Measurements from ENCODE around the gene SDK2. TPM values are rescaled to one million over a fixed set of nuclear protein-coding genes. Genes with fewer than 3 reads are reported as not detected.

SDK2 gene
- total RNA-seq, 1 donor from 2014 or later, result 0.96 TPM

DNA sequence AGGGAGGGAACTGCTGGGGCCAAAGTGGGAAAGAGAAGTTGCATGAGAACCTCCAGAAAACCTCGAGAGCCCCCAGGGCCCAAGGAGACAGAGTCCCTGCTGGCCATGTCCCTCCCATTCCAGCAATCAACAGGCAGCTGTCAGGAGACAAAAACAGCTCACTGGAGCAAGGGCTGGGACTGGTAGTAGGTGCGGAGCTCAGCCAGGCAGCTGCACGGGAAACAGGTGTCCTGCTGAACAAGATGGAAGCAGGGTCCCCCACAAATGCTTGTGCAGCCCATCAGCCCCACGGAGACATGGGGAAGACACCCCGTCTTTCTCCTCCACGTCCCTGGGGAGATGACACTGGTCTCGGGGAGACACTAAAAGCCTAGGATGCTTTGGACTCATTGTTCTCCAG is 34.5 kb downstream of the SDK2 start:
- no peak for DNase-seq (ENCODE audit: low spot score)

DNA sequence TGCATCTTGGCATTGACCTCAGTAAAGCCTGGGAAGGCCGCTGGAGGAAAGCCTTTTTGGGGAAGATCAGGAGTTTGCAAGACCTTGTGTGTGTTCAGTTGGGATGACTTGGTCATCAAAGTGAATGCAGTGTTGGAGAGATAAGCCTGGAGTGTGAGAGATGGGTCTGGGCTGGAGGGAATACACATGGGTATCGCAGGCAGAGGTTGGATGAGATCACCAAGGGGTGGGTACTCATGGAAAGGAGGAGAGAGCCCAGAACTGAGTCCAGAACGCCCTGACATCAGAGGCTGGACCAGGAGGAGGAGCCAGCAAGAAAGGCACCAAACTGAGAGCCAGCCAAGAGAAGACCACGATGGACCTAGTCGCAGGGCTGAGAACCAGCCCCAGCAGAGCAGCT is 35.2 kb downstream of the SDK2 start:
- DNase-seq (ENCODE audit: low spot score), result no peak

DNA sequence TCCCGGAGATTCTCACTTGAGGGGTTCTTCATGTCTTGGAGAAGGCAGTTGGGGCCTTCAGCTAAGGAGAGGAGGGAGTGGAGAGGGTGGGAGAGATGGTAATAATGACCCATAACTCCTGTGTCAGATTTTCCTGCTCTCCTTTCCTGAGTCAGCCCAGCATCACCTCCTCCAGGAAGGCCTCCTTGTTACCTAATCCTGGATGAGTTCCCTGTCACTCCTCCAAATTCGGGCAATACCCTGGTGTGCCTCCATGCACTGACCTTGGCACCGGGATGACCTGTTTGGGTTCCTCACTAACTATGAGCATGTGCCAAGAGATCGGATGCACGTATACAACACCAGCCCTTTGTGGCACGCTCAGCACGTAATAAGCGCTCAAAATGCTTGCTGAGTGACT is 38.8 kb downstream of the SDK2 start:
- DNase-seq (ENCODE audit: low spot score), result no peak

DNA sequence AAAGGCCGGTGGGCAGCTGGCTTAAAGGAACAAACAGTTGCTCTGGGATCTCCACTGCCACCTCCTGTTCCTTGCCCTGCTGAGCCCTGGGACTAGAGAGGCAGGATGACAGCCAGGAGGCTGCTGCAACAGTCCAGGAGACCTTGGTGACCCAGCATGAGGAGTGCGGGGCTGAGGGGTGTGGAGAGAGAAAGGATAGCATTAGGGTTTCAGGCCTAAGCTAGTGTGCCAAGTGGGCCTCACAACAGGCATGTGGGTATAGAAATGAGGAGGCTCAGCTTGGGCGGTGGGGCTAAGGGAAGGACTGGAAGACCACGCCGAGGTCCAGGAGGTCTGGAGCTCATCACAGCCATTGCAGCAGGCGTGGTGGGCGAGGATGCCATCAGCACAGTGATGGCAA is 39.8 kb downstream of the SDK2 start:
- DNase-seq (ENCODE audit: low spot score), result no peak

DNA sequence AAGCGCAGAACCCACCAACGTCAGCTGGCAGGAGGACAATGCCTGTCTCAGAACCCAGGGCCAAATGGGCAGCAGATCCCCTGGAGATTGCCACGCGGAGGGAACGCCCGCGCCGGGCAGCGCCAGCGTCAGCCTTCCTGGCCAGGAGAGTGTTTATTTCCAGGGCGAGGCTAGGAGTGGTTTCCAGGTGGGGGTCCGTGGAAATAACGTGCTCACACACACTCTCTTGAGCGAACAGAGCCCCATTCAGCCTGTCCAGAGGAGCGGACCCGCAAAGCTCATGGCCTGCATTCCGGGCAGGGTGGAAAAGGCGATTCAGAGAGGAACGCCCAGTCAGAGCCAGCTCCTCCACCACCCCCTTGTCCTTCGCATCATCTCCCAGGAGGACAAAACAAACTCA is 40.3 kb downstream of the SDK2 start:
- DNase-seq (ENCODE audit: low spot score), result no peak

DNA sequence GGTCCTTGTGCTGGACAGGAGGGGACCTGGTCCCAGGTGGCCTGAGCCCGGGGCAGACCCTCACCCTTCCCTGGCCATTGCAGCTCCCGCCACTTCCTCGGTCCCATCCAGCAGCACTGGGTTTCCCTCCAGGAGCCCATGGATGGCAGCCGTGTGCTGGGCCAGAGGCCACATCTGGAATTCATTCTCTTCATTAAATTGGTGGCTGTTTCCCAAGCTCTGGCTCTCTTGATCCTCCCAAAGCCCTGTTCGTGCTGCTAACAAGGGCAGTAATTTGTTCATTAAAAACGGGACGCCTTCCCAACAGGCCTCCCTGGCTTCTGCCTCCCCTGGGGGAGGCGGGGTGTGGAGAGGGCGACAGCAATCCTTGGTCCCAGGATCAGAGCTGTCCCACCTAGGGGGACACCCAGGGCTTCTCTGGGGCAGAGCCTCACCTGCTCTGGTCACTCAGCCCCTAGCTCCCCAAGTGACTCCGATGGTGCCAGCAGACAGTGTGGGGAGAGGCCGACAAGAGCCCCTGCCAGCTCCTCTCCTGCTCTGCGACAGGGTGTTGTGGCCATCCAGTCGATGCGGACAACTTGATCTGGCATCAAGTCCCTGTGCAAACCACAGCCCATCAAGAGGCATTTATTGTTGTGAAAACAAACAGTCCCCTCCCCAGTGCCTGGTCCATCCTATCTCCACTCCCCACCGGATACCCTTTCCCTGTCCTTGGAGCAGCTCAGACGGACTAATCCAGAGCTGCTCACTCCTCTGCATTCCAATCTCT is 44.0 kb downstream of the SDK2 start:
- DNase-seq (ENCODE audit: low spot score), result peak; percentile 59

DNA sequence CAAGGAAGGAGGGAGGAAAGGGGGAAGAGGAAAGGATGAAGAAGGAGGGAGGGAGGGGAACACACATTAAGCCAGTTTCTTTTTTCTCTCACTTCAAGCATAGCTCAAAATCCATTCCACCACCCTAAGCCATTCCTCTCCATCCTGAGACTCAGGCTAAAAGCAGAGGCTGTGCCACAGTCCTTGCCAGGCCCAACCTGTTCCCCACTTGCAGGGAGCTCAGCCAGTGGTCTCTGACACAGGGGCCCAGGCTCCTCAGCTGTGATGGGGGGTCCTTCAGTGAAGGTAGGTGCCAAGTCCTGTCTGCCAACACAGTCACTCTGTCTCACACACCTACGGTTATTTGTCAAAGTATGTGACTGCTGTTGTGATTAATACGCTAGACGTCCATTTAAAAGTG is 44.6 kb downstream of the SDK2 start:
- DNase-seq (ENCODE audit: low spot score), result no peak

DNA sequence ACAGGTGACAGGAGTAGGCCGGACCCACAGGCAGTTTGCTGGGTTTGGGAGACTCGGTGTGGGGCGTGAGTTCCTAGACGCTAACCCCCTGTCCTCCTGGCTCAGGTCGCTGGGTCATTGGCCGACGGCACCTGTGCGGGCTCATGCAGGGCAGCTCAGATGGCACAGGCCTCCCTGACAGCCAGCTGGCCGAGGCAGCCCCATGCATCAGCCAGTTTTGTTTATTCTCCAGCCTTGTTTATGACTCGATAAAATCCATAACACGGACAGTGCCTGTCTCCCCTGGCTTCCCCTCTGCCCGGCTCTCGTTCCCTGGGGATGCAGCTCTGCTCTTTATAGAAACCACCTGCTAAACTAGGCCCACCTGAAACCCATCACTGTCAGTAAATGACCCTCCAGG is 46.0 kb downstream of the SDK2 start:
- no peak for DNase-seq (ENCODE audit: low spot score)

DNA sequence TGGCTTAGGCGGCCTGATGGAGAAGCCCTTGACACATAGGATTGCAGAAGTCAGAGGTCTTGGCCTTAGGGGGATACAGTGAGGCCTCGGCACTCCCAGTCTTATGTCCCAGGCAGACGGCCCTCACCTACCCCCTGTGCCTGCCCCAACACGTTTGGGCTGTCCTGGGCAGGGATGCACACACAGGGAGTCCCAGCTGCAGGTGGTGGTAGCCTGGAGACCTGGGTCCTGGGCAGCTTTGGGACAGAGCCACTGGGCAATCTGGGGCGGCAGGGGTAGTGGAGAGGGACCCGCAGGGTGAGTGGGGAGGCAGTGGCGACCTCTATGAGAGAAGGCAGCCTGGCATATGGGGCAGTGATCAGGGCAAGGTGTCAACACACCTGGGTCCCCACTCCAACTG is 48.3 kb downstream of the SDK2 start:
- no peak for DNase-seq (ENCODE audit: low spot score)

DNA sequence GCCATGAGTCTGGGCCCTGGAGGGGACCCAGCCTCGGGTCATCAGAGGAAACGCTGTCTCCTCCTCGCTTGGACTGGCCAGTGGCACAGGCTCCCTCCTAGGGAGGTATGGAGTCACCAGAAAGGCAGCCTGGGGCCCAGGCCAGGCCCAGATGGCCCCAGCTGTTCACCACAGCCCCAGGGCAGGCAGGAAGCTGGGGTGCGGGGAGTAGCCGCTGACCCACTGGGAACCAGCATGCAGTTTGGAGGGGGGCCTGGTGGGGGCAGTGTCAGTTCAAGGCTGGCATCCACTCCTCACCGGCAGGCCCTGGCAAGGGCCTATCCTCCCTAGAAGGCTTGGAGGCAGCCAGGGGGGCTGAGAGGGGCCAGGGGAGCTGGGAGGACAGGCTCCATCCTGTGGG is 48.8 kb downstream of the SDK2 start:
- peak; percentile 24 for DNase-seq (ENCODE audit: low spot score)

DNA sequence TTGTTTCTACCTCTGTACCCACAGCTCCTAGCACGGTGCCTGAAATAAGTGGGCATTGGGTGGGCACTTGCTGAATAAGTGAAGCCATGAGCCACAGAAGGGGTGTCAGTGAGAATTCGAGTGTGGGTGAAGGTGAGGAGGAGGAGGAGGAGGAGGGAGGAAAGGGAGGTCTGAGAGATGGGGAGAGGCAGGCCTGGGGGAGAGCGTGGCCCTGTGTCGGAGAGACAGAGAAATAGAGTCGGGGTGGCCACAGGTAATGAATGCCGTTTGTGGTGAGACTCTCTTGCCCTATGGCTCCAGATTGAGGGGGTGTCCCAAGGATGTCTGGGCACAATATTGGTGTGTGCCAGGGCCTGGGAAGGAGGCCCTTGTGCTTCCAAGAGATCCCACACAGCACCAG is 49.2 kb downstream of the SDK2 start:
- no peak for DNase-seq (ENCODE audit: low spot score)

DNA sequence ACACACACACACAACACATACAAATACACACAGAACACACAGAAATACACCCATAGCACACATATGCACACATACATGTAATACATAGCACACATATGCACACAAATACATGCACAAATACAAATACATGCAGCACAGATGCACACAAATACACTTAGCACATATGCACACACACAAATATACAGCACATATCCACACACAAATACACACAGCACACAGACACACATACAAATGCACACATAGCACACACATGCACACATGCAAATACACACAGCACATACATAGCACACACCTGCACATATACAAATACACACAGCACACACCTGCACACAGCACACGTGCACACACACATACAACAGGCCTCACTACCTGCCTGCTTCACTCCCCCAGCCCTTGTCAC is 49.6 kb downstream of the SDK2 start:
- no peak for DNase-seq (ENCODE audit: low spot score)

DNA sequence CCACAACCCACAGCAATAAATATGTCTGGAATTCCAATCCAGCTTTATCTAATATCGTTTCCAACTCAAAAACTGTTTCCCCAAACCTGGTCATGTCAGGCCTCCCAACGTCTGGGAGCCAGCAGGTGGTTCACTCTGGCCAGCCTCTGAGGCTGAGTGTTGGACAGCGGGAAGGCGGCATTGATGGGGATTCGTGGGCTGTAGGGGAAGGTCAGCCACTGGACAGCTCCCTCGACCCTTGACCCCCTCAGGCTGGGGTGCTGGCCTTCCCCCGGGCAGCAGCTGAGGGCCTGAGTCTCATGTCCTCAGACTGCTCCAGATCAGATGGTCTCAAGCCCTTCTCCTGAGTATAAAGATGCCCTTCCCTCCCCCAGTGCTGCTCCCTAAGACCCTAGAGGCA is 50.2 kb downstream of the SDK2 start:
- DNase-seq (ENCODE audit: low spot score), result no peak

DNA sequence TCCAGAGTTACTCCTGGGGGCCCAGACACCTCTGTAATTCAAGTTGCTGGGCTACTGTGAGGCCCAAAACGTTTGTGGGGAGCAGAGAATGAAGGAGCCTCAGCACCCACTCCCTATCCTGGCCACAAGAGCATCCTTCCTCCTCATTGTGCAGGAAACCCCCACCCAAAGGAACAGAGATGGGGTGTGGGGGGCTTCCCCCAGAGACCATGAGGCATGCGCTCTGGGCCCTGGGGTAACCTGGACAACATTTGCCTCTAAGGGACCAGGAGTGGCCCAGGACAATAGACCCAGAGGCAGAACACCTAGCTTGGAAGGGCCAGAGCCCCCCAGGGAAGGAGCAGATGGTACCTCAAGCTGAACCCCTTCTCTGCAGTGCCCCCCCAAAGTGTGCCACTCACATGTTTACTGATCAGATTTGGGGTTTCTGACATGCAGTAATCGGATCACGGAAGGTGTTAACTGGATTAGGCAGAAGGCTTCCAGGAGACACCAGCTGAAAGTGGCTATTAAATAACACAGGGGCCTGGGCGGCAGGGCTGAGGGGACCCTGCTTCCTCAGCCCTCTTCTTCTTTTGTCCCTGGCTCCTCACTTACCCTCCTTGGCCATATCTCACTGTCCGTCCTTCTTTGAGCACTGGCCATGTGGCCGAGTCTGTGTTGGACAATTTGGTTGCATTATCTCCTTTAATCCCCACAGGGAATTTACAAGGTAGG is 50.8 kb downstream of the SDK2 start:
- no peak for DNase-seq (ENCODE audit: low spot score)

DNA sequence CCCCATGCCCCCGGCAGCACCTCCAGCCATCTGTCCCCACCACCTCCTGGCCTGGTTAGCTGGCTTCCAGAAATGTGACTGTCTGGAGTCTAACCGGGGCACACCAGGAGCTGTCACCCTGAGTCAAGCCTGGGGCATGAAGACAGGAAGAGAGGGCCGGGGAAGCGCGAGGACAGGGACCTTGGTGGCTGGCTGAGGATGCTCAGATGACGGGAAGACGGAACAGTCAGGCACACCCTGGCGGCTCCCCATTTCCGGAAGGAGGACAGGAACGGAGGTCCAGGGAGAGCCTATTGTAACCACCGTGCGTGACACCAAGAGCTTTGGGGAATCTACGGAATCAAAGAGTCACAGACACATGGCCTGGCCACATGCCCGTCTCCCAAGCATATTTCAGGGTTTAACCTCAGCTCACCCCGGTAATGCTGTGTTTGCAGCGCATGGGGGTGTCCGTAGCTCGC is 51.7 kb downstream of the SDK2 start:
- DNase-seq (ENCODE audit: low spot score), result no peak

DNA sequence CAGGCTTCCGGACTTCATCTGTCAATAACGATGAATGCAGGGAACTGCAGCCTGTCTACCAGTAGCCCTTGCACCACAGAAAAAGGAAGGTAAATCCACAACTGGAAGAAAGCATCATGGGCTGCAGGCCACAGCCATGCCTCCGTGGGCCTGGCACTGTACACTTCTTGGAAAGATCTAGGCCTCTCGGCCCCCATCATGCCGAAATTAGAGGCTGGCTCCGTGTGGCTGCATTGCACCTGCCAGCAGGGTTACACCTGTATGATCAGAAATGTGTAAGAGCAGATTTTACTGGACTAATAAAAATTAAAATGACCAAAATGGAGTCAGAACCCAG is 52.2 kb downstream of the SDK2 start:
- no peak for DNase-seq (ENCODE audit: low spot score)

DNA sequence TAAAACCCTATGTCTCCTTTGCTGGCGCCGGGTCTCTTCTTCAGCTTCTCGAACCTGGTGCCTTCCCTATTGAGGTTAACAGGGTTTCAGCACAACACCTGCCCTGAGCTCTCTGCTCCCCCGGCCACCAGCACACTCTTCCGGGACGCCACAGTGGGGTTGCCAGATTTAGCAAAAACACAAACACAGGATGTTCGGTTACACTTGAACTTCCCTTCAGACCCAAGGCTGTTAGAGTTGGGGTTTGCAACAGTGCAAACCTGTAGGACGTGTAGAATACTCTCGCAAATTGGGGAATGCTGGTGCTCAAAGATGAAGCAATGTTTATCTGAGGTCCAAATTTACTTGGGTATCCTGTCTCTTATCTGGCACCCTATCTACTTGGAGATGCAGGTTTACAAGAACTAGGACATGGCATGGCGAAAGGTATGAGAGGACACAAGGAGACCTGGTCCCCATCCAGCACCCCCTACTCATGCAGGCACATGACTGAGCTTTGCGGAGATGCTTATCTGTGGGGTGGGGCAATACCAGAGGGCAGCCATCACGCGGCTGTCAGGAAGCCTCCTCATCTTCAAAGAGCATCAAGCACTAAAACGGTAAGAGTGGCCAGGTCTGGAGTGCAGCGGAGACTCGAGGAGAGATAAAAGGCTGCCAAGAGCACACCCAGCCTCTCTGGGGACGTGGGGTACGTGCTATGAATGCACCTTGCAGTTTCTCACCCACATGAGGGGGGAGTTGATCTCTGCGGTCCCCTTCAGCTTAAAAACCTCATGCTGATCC is 52.8 kb downstream of the SDK2 start:
- no peak for DNase-seq (ENCODE audit: low spot score)

DNA sequence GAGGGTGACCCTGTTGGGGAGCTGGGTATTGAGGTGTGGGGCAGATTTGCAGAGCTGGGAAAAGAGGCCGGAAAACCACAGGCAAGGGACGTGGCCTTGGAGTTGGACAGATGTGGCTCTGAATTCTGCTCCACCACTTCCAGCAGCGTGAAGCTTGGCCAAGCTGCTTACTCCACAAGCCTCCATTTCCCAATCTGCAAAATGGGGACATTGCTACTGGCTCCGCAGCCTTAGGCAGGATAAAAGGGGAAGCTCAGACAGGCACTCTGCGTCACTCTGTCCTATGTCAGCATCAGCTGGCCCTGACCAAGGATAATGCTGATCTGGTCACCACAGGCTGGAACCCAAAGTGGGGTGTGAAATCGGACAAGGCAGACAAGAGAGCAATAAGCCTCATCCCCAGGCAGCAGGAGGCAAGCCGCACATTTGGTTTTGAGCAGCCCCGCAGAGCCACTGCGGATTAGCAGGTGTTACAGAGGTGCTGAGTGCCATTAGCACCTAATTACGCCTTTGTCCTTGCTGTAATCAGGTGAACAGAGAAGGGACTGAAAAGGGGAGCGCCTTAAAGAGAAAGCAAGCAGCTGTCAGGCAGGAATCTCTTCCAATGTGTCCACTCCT is 54.8 kb downstream of the SDK2 start:
- DNase-seq (ENCODE audit: low spot score), result no peak

DNA sequence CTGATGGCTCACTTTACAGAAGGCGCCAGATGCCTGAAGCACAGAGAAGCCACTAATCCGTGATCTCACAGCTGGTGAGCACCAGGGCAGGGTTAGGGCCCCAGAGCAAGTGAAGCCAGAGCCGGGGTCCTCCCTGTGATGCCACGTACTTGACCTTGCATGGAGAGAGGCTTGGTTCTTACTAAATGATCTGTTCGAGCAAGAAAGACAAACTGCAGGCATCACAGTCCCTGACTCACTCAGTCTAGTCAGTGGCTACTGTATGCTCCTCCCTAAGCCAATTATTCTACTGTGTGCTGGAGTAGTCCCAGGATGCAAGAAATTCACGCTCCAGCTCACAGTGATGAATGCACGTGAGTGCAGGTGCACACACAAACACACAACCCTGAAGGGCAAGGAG is 55.4 kb downstream of the SDK2 start:
- no peak for DNase-seq (ENCODE audit: low spot score)

DNA sequence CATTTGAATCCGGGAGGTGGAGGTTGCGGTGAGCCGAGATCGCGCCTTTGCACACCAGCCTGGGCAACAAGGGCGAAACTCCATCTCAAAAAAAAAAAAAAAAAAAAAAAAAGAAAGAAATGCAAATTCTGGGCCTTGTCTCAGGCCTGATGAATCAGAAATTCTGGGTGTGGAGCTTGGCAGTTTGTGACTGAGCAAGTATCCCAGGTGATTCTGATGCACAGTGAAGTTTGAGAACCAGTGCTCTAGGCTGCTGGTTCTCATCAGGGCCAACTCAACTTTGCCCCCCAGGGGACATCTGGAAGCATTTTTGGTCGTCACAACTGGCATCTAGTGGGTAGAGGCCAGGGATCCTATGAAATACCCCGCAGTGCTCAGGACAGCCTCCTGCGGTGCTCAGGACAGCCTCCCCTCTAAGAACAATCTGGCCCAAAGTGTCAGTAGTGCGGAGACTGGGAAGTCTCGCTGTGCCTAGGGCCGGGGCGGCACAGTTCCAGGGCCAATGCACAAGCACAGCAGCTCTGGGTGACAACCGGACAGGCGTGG is 55.9 kb downstream of the SDK2 start:
- no peak for DNase-seq (ENCODE audit: low spot score)

DNA sequence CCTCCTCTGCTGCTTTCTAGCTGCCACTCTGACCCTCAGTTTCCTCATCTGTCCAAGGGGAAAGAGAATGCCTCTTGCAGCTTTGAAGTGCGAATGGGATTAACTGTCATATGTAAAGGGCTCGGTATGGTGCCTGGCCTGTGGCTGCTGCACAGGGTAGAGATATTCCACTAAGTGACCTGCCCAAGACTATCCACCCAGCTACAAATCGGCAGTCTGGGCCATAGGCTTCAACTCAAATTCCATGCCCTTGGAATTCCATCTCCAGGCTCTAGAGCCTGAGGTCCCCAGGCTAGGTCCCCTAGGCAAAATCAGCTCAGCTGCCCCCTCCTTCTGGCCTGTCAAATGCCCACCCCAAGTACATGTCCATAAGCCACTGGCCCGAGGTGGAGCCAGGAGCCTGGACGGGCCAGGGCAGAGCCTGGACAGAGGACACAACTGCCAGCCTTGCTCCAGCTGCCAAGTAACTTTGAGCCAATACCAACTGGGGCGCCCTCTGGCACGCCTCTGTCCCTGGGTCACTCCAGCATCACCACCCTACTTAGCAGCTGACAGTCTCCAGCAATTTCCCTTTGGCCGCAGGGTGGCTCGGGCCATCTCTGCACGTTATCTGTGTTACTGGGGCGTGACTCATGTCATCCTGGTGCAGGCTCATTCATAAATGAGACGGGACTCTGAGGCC is 57.2 kb downstream of the SDK2 start:
- DNase-seq (ENCODE audit: low spot score), result no peak

Data from umbilical cord (tissue), 2 donors.